GM21723 (cell line): ENCODE data around the gene ELMO2.

Source experiments
- ATAC-seq: cut with Tn5 transposase; IDR thresholded peaks from one replicate; pipeline ENCODE4 v1.9.1; 2021; ENCODE audit warnings: mild to moderate bottlenecking, moderate library complexity; ENCODE audit not compliant: unreplicated experiment

The ELMO2 gene

DNA sequence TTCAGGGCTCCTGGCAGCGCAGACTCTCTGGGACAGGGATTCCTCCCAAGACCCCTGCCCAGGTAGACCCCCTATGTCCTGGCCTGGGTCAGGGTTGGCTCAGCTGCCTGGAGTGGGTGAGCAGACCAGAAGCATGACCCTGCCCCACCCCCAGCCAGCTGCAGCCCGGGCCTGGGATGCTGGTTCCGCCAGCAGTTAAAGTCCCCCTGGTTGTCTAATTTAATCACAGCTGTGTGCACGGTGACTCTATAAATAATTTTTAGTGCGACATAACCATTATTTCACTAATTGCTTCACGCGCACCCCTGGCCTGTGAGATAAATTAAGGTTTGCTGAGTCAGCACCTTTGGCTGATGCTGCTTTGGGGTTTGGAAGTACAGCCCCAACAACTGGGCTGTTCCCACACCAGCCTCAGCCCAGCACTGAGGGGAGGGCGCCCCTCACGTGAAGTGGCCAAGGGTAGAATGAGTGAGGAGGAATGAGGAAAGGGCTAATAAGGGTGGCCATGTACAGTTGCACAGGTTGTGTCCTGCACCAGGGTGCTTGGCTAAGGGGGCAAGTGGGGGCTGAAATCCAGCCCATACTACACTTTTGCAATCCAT is 72.0 kb downstream of the ELMO2 start:
- ATAC-seq: no peak

DNA sequence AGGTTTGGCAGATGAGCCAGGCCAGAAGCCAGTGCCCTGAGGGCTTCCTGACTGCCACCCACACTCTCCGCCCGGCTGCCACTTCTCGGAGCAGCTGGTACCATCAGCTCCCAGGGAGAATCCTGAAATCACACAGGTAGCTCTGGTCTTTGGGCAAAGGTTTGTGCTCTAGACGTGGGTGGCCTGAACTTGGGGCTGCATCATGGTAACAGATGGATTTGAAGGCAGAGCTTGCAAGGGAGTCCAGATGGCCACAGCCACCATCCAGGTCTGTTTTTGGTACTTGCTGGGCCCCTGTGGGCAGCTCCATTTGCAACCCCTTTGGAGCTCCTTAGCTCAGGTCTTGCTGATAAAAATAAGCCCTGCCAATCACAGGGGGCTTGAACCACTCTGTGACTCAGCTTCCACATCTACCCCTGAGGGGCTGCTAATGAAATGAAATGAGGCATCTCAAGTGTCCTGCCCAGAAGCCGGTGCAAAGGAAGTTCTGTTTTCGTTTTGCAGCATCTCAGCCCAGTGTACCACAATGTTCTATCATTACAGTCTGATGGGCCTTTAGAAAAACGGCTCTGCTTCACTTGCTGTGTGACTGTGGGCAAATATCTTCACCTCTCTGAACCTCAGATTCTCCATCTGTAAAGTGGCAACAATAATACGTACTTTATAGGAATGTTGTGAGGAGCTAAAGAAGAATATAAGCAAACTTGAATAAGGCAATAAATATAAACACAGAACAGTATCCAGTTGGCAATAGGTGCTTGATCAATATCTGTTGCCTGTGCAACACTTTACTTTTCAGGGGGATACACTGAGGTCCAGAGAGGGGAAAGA is 73.0 kb downstream of the ELMO2 start:
- ATAC-seq: no peak

DNA sequence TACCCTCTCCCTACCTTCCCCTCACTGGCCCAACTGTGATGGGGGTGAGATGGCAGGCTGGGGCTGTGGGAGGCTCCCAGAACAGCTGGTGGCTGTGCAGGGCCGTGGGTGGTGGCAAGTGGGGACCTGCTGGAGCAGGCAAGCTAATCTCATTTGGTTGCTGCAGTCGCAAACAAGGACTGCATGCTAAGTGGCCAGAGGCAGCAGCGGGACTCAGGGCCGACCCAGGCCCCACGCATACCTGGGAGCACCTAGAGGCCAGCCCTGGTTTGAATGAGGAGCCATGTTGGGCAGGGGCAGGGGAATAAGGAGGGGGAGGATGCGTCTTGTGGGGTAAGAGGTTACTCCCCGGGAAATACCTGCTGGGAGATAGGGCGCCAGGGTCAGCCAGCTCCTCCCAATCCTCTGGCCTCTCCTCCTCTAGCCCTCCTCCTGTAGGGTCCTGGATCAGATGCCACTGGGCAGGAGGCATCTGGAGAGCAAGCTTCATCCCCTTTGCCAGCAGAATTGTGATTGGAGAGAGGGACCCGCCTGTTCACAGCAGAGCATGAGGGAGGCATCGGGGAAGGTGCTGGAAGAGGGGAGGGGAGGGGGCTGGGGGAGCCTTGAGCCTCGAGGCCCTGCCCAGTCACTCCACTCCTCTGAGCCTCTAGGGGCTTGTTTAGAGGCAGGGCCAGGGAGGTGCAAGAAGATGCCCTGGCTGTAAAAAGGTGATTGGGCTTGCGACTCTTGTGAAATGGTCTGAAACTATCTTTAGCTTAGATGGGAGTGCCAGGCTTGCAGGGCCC is 73.8 kb downstream of the ELMO2 start:
- ATAC-seq: no peak

DNA sequence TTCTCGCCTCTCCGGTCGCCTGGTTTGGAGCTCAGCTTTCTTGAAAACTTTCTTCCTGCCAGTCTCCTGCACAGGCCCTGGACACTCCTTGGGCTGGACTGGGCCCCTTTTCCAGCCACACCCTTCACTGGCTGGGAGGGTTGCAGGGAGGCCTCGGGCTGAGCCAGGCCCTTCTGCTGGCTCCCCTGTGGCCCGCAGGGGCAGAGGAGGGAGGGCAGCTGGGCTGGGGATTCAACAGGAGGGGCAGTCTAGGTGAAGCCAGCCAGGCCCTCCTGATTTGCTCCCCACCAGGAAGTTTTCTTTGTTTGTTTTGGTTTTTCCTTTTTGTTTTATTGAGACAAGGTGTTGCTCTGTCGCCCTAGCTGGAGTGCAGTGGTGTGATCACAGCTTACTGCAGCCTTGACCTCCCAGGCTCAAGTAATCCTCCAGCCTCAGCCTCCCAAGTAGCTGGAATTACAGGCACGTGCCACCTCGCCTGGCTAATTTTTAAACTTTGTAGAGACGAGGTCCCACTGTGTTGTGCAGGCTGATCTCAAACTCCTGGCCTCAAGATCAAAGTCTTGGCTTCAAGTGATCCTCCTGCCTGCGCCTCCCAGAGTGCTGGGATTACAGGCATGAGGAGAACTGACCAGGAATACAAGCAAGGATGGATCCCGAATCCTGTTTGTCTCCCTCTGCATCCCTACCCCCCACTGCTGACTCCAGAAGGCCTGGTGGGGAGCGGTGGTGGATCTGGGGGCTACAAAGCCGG is 74.6 kb downstream of the ELMO2 start:
- ATAC-seq: no peak

DNA sequence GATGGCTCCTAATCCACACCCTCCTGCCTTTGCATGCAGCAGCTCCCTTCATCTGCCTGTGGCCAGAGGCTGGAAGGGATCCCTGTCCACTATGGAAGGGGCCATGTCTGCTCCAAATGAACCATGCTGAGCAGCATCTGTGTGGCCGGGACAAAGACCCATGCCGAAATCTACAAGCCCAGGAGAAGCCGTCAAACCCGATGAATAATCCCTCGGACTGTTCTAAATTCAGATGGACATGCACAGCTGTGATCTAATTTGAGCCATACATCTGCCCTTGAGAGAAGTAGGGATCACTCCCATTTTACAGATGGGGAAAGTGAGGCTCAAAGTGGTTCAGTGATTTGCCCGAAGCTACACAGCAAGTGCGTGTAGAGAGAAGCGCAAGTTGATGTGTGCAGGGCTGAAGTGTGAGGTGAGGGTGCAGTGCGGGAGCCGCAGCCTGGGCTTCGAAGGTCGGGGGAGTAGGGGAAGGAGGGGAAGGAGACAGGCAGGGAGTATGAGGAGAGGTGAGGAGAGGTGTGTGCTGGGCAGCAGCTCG is 75.5 kb downstream of the ELMO2 start:
- no peak for ATAC-seq

DNA sequence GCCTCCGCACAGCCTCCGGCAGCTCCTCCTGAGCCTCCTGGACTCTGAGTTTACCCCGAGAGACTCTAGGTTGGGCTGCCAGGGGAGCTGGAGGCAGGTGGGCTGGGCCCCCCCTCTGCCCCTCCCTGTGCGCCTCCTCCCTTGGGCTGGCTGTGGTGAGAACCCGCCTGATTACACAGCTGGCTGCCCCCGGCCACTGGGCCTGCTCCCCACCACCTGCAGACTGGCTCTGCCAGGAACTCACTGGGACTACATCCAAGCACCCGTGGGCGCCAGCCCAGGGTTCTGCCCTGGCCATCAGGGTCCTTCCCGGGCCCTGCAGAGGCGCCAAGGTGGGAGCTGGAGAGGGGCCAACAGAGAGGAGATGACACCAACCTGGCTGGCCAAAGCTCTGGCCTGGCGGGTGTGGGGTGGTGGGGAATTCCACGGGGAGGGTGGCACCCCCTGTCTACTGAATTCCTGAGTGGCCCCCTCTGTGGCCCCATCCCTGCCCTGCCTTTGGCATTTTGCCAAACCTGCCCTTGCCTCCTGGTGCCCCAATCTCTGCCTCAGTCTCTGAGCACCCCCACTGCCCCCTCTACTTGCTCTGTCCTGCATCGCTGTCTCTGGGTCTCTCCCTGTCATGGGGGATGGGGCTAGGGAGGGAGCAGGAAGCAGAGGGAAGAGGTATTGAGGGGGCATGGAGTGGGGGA is 76.2 kb downstream of the ELMO2 start:
- no peak for ATAC-seq

DNA sequence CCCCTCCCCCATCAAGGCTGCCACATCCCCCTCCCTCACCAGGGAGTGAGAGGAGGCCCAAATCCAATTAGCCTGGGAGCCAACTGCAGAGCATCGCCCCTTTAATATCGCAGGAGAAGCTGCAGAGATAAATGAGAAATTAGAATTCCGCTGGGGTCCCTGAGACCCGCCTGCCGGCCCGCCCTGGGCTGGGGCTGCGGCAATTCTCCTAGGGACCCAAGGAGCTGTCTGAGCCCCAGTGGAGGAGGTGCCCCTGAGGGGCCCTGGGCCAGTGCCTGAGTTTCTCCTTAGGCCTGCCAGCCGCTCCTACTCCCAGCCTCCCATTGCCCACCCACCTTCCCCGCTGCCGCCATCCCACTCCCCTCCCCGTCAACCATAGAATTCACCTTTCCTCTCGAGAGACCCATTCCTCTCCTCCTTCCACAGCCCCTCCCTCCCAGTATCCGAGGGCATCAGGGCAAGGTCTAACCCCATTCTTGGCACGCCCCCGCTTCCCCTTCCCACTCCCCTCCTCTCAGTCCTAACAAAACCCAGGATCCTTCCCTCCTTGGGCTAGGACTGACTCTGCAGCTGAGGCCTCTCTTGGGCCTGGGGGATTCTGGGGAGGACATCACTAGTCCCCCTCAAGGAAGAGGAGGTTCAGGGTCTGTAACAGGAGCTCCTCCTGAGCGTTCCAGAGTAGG is 78.1 kb downstream of the ELMO2 start:
- no peak for ATAC-seq

DNA sequence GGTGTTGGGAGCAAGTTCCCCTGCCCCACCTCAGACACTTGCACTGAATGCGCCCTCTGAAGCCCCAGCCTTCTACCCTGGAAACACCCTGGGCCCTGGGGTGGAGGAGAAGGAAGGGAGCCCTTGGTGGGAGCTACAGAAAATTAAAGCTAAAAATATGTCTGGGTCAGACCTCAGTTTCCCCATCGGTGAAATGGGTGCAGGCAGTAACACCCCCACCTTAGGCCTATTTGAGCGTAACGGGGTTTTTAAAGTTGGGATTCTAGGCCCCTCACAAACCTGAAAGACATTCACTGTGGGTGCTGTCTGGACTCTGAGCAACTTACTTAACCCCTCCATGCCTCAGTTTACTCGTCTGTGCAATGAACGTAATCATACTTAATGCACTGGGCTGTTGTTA is 78.9 kb downstream of the ELMO2 start:
- ATAC-seq: no peak

DNA sequence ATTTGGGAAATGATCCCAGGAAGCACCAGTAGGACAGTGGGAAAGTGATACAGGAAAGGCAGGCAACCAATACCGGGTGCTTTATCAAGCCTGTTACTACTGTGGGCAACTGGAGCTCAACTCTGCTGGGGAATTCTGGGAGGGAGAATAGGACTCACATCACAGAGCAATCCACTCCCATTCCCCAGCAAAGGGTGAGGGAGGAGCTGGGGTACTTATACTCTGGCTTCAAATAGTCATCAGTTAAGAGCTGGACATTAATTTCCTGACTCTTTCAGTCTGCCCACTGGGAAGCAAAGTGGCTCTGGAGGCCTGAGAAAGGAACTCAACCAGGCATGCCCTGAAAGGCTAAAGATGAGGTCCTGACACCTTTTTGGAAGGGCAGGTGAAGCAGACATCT is 80.6 kb downstream of the ELMO2 start:
- no peak for ATAC-seq

DNA sequence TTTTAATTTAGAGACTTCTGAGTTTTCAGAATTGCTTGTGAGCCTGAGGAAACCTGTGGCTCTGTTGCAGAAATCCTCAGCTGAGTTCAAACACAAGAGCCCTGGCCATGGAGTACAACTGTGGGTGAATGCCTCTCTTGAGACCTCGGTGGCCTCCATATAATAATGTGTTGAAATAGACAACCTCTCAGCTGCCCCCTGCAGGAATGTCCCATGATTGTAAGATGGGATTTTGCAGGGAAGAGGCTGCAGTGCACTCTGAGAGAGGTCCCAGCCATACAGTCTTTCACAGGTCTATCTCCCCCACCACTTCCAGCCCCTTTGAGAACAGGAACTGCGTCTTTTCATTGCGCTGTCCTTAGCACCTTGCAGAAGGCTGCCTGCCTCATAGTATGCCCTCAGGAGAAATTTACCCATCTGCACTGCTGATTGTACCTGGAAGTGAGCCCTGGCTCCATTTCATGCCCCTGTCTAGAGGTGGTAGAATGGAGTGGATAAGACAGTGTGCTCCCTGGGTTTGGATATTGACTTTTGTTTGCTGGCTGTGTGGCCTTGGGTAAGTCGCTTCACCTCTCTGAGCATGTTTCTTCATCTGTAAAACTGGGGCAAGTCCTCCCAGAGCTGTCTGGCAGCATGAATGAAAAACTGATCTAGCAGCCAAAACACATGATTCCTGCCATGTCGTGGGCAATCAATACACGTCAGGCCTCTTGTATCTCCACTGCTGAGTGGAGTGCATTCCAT is 81.3 kb downstream of the ELMO2 start:
- ATAC-seq: no peak

DNA sequence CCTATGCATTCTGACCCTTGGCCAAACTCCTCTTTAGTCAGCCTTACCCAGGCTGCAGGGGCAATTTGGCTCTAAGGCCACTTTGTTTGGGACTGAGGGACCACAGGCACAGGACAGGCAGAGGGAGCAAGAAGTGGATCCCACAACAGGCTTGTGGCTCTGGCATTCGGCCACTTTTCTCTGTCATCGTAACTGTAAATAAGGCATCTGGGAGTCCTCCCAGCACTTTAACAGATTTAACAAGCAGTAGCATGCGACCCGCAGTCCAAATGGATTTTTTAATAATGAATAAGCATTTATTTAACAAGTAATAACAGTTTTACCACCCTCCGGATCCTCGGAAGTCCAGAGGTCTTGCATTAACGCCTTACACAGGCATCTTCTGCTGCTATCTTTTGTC is 82.0 kb downstream of the ELMO2 start:
- no peak for ATAC-seq

DNA sequence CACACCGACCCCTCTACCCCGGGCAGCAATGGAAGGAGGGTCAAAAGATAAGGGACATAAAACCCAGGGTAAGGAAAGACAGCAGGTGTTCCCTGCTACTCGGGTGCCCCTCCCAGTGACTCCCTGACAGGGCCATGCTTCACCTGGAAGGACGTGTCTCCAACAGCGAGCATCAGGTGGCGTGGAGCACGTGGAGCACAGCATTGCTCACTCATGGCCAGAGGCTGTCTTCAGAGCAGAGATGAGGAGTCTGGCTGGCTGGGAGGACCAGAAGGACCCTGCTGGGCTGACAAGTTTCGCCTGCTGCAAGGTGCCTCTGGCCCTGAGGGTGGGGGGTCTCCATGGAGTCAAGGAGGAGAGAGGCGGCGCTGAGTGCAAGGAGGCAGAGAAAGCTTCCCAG is 82.9 kb downstream of the ELMO2 start:
- ATAC-seq: no peak

DNA sequence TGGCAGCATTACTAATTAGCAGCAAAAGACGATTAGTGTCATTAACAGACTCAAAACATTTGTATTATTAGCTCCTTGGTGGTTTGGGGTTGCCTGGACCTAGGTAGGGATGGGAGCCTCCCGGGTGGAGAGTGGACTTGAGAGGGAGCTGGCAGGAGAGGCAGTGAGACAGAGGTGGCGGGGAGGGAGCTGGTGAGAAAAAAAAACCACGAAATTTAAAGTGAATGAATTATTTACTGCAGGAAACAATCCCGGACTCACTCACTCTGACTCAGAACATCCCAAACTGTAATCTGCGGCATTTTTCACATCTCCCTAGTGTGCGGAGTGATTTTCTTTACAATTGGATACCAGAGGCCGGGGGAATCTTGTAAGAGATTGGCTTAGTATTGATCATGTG is 83.8 kb downstream of the ELMO2 start:
- ATAC-seq: no peak

DNA sequence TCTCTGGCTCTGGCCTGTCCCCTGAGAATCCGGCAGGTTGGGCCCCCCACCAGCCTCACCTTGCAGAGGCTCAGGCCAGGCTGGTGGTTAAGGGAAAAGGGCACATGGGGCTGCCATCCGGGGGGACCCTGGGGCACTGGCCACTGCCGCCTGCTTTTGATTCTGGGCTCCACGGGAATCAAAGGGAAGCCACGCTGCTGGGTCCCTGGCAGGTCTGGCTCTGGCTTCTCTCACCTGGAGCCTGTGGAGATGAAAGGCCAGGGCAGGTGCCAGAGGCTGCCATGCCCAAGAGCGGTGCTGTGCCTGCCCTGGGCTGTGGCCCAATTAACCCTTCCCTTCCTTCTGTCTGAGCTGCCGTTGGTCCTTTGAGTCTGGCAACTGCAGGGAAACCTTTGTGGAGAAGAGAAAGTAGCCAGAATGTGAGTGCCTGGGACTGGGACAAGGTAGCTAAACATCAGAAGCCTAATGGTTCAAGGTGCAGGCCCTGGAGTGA is 88.7 kb downstream of the ELMO2 start:
- no peak for ATAC-seq

DNA sequence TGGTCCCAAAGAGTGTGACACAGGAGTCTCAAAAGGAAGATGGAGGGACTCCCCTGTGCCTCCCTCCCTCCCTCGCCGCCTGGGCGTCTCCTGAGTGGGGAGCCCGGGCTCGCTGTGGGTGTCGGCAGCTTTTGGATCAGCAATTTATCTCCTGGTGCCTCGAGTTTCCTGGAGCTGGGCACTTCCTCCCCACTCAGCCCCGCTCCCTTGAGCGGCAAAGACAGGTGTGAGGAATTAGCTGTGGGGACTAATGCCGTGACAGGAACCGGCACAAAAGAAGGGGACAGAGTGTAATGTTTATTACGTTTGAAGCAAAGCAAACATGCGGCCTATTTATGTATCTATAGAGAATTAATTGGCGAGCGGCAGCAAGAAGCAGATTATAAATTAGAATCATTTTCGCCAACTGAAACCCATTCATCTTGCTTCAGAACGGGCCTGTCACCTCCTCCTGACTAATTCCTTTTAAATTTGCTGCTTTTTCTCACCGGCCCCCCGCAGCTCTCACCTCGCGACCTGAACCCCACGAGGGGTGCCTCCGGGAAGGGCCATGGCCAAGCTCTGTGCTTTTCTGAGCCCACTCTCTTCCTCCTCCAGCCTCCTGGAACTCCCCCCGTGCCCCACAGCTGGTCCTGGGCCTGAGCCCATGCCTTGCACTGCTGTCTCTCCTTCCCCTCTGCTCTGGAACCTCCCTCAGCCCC is 89.3 kb downstream of the ELMO2 start:
- ATAC-seq: no peak
